OCI-LY1 (cell line): ENCODE results near the gene CDH26.

Source experiments
- H2AFZ ChIP-seq: fragments of 200-600 bp; sonication (generic), shearing (Covaris generic); 2 replicates; pipeline ENCODE4 v1.6.0; 2014; ENCODE audit warnings: antibody characterized with exemption, mild to moderate bottlenecking, low read length
- H3F3A ChIP-seq: fragments of 200-600 bp; sonication (generic), shearing (Covaris generic); 2 replicates; pipeline ENCODE4 v1.6.0; 2014; ENCODE audit warnings: mild to moderate bottlenecking, antibody characterized with exemption, low read length, moderate library complexity; ENCODE audit not compliant: insufficient read depth
- H3K27ac ChIP-seq: fragments of 200-600 bp; sonication (generic); 2 replicates; pipeline ENCODE4 v1.5.1; 2014; ENCODE audit warnings: low read length, mixed run types, mild to moderate bottlenecking, low read depth; ENCODE audit not compliant: poor library complexity, severe bottlenecking
- H3K27me3 ChIP-seq: fragments of 200-600 bp; sonication (generic); 2 replicates; pipeline ENCODE4 v1.6.0; 2014; ENCODE audit warnings: antibody characterized with exemption, mild to moderate bottlenecking, low read length, moderate library complexity; ENCODE audit not compliant: insufficient read depth
- H3K36me3 ChIP-seq: fragments of 200-600 bp; sonication (generic); 2 replicates; pipeline ENCODE4 v1.6.1; 2014; ENCODE audit warnings: mild to moderate bottlenecking, antibody characterized with exemption, low read length, moderate library complexity, mixed read lengths; ENCODE audit not compliant: insufficient read depth
- H3K4me1 ChIP-seq: fragments of 200-600 bp; sonication (generic); 2 replicates; pipeline ENCODE4 v1.5.1; 2014; ENCODE audit warnings: mild to moderate bottlenecking, low read length, moderate library complexity; ENCODE audit not compliant: insufficient read depth, severe bottlenecking
- H3K4me2 ChIP-seq: fragments of 200-600 bp; sonication (generic), shearing (Covaris generic); 2 replicates; pipeline ENCODE4 v1.6.1; 2014; ENCODE audit warnings: low read length
- H3K4me3 ChIP-seq: fragments of 200-600 bp; sonication (generic); 2 replicates; pipeline ENCODE4 v1.5.1; 2014; ENCODE audit warnings: low read length, low read depth, mild to moderate bottlenecking, mixed read lengths; ENCODE audit not compliant: poor library complexity, severe bottlenecking
- H3K79me2 ChIP-seq: fragments of 200-600 bp; shearing (Covaris generic); 2 replicates; pipeline ENCODE4 v1.6.1; 2016; ENCODE audit warnings: mixed run types, low read length, mixed read lengths; ENCODE audit not compliant: insufficient read depth
- H3K9ac ChIP-seq: fragments of 200-600 bp; sonication (generic), shearing (Covaris generic); 2 replicates; pipeline ENCODE4 v1.6.1; 2014; ENCODE audit warnings: mild to moderate bottlenecking, low read length, mixed read lengths
- H3K9me2 ChIP-seq: fragments of 200-600 bp; sonication (generic), shearing (Covaris generic); 2 replicates; pipeline ENCODE4 v1.6.1; 2014; ENCODE audit warnings: low read depth, mild to moderate bottlenecking, low read length, mixed read lengths
- H3K9me3 ChIP-seq: fragments of 200-600 bp; shearing (Covaris generic); 2 replicates; pipeline ENCODE4 v1.6.1; 2014; ENCODE audit warnings: low read length, mixed read lengths
- H4K20me1 ChIP-seq: fragments of 200-600 bp; sonication (generic), shearing (Covaris generic); 2 replicates; pipeline ENCODE4 v1.6.0; 2016; ENCODE audit warnings: mild to moderate bottlenecking, low read length; ENCODE audit not compliant: insufficient read depth
- CTCF ChIP-seq: fragments of 200-600 bp; sonication (generic), shearing (Covaris generic); IDR thresholded peaks from 2 replicates; pipeline ENCODE4 v1.5.1; 2017; ENCODE audit warnings: mild to moderate bottlenecking, antibody characterized with exemption, low read length, moderate library complexity, mixed read lengths
- EZH2 ChIP-seq: fragments of 200-600 bp; sonication (generic), shearing (Covaris generic); IDR thresholded peaks from 2 replicates; pipeline ENCODE4 v1.8.0; 2017; ENCODE audit warnings: borderline replicate concordance, mixed run types, mild to moderate bottlenecking, antibody characterized with exemption, low read length, moderate library complexity, mixed read lengths

Gene CDH26

GRCh38 chr20:59945731-59946130 is 12.5 kb upstream of the CDH26 start:
- H3K9me2 ChIP-seq = no peaks in the 10 kb centered on the region
- no peak for TF ChIP-seq CTCF
- TF ChIP-seq EZH2 = no peak
- H3K9me3 ChIP-seq = no peaks in the 10 kb centered on the region
- peaks cover 26% of the 10 kb centered on the region for H3K4me1 ChIP-seq
- H4K20me1 ChIP-seq = no peaks in the 10 kb centered on the region
- no peaks in the 10 kb centered on the region for H3F3A ChIP-seq
- H3K27me3 ChIP-seq = no peaks in the 10 kb centered on the region
- H3K79me2 ChIP-seq = no peaks in the 10 kb centered on the region
- H3K9ac ChIP-seq = no peak overlapping the region
- no peak overlapping the region for H2AFZ ChIP-seq
- H3K4me3 ChIP-seq = no peak overlapping the region
- no peak overlapping the region for H3K4me2 ChIP-seq
- peaks cover 27% of the 10 kb centered on the region for H3K36me3 ChIP-seq
- no peak overlapping the region for H3K27ac ChIP-seq

GRCh38 chr20:59947376-59947775 is 10.8 kb upstream of the CDH26 start:
- Histone ChIP-seq H3K4me3 (no peak overlapping the region), H3F3A (no peaks in the 10 kb centered on the region), H3K27ac (no peak overlapping the region), H3K9ac (no peak overlapping the region), H4K20me1 (no peaks in the 10 kb centered on the region), H3K9me3 (no peaks in the 10 kb centered on the region), H3K9me2 (no peaks in the 10 kb centered on the region), H3K4me1 (peaks cover 14% of the 10 kb centered on the region), H3K27me3 (no peaks in the 10 kb centered on the region), H3K36me3 (peaks cover 27% of the 10 kb centered on the region), H3K79me2 (no peaks in the 10 kb centered on the region), H2AFZ (no peak overlapping the region), H3K4me2 (no peak overlapping the region)
- TF ChIP-seq CTCF (no peak), EZH2 (no peak)

- H3K27ac ChIP-seq = peak overlapping the region; percentile 51
- H3K9me3 ChIP-seq = no peaks in the 10 kb centered on the region
- no peaks in the 10 kb centered on the region for H3K79me2 ChIP-seq
- H2AFZ ChIP-seq = no peak overlapping the region
- H4K20me1 ChIP-seq = no peaks in the 10 kb centered on the region
- H3K4me3 ChIP-seq = no peak overlapping the region
- H3K36me3 ChIP-seq = peaks cover 20% of the 10 kb centered on the region
- peaks cover 14% of the 10 kb centered on the region for H3K4me1 ChIP-seq
- no peak overlapping the region for H3K9ac ChIP-seq
- H3K27me3 ChIP-seq = no peaks in the 10 kb centered on the region
- H3K9me2 ChIP-seq = no peaks in the 10 kb centered on the region
- no peak for TF ChIP-seq EZH2
- TF ChIP-seq CTCF = no peak
- H3K4me2 ChIP-seq = no peak overlapping the region
- H3F3A ChIP-seq = no peaks in the 10 kb centered on the region
Observed at GRCh38 chr20:59948212-59948611, 10.0 kb upstream of the CDH26 start.
